Right atrium auricular region (tissue), 2 donors: ENCODE results near the gene SMYD3. TPM values are rescaled to one million over a fixed set of nuclear protein-coding genes. Genes with fewer than 3 reads are reported as not detected.

Source experiments
- DNase-seq: peaks from one replicate; pipeline ENCODE4 v3.0.0-alpha.2; 2019; ENCODE audit warnings: low spot score
- H3K27ac ChIP-seq, 2 donors: fragments of 200-600 bp; sonication (generic); 1 replicate in 1 of 2; 2 replicates in 1 of 2; pipeline ENCODE4 v1.5.1; 2016 to 2019
- H3K27me3 ChIP-seq, 2 donors: fragments of 200-600 bp; sonication (generic); one replicate each; pipeline versions ENCODE4 v1.5.1 to v1.6.0; 2017 to 2019
- H3K36me3 ChIP-seq: fragments of 200-600 bp; sonication (generic); one replicate; pipeline ENCODE4 v1.5.1; 2016
- H3K4me1 ChIP-seq, 2 donors: fragments of 200-600 bp; sonication (generic); one replicate each; pipeline versions ENCODE4 v1.5.1 to v1.6.0; 2017 to 2019
- H3K4me3 ChIP-seq, 2 donors: fragments of 200-600 bp; sonication (generic); 1 replicate in 1 of 2; 2 replicates in 1 of 2; pipeline ENCODE4 v1.5.1; 2017 to 2019; ENCODE audit warnings: mild to moderate bottlenecking in 1 of 2, moderate library complexity in 1 of 2
- H3K9me3 ChIP-seq, 2 donors: fragments of 200-600 bp; sonication (generic); one replicate each; pipeline ENCODE4 v1.5.1; 2019
- total RNA-seq, 2 donors: library from RNA; depleted of rRNA; stranded (reverse); fragments of >200 nt; gene quantifications; one replicate each; pipeline ENCODE4 v1.1.0, GENCODE V29; 2016
- TF ChIP-seq, protein P1 (sequence below), 2 donors: fragments of 200-600 bp; sonication (generic); IDR thresholded peaks; one replicate each; pipeline ENCODE4 v1.5.1; 2019; ENCODE audit warnings: antibody characterized with exemption in 2 of 2

Gene SMYD3
- total RNA-seq, 2 donors from 2014 or later: 7.9 to 8.5 TPM

DNA sequence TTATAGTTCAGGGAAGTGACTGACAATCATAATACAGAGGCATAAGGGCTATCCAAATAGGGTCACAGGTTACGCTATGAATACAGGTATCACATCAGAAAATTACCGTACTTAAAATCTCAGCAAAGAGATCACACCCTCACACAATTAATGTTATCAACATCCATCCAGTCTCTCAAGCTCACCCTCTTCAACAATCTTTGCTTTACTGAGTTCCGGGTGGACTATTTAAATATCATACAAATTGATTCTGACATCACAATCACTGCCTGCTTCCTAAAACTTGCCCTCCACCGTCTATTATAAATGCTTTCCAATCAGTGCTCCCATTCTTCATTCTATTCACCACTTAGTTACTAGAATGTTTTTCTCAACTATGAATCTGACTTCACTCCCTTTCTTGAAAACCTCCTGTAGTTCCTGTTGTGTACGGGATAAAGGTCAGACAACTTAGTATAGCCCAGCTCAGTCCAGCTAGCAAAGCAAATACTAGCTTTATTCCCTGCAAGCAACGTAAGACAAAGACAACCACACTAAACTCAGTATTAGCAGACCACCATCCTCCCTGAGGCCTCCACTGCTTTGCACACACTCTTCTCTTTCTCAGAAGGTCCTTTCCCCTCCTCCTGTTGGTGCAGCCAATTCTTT is 398.7 kb downstream of the SMYD3 start:
- Histone ChIP-seq H3K27ac (no peak overlapping the region), H3K36me3 (no peaks in the 10 kb centered on the region), H3K4me3 (no peak overlapping the region), H3K9me3 (no peaks in the 10 kb centered on the region), H3K4me1 (no peaks in the 10 kb centered on the region), H3K27me3 (no peaks in the 10 kb centered on the region)
- TF ChIP-seq, protein P1, sequence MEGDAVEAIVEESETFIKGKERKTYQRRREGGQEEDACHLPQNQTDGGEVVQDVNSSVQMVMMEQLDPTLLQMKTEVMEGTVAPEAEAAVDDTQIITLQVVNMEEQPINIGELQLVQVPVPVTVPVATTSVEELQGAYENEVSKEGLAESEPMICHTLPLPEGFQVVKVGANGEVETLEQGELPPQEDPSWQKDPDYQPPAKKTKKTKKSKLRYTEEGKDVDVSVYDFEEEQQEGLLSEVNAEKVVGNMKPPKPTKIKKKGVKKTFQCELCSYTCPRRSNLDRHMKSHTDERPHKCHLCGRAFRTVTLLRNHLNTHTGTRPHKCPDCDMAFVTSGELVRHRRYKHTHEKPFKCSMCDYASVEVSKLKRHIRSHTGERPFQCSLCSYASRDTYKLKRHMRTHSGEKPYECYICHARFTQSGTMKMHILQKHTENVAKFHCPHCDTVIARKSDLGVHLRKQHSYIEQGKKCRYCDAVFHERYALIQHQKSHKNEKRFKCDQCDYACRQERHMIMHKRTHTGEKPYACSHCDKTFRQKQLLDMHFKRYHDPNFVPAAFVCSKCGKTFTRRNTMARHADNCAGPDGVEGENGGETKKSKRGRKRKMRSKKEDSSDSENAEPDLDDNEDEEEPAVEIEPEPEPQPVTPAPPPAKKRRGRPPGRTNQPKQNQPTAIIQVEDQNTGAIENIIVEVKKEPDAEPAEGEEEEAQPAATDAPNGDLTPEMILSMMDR (IDR thresholded peaks at IDR 0.05): no peak
- DNase-seq: no peak

DNA sequence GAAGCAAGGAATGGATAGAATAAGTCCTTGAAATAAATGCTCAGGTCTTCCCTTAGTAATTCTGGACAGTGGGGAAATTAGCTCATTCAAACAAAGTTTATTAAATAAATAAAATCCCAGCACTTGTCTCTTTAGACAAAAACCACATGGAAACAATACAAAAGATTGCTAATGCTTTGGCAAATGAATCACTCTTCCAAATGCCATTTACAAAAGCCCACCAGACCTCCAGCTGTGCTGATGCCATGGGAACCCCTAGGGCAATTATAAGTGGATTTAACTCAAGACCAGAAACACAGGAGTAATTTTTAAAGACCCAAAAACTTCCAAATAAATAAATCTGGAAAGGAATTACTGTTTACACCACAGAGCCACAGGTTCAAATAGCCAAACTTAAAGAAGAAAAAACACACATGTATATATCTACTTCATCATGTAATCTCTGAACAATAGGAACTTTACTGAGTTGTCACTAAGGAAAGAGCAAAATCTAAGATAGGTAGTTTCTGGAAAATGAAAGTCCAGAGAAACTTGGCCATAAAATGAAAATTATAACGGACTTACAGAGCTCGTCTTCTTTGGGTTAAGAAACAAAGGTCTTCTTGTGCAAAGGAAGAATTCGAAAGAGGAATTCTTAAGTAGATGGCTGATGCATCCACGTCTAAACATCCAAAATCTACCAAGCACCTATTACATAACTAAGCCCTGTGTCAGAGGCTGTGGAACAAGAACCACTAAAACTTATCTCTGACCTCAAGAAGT is 399.4 kb downstream of the SMYD3 start:
- no peak for DNase-seq
- Histone ChIP-seq H3K36me3 (no peaks in the 10 kb centered on the region), H3K9me3 (no peaks in the 10 kb centered on the region), H3K27me3 (no peaks in the 10 kb centered on the region), H3K27ac (no peak overlapping the region), H3K4me1 (no peaks in the 10 kb centered on the region), H3K4me3 (no peak overlapping the region)
- TF ChIP-seq, protein P1 (IDR thresholded peaks at IDR 0.05): no peak

DNA sequence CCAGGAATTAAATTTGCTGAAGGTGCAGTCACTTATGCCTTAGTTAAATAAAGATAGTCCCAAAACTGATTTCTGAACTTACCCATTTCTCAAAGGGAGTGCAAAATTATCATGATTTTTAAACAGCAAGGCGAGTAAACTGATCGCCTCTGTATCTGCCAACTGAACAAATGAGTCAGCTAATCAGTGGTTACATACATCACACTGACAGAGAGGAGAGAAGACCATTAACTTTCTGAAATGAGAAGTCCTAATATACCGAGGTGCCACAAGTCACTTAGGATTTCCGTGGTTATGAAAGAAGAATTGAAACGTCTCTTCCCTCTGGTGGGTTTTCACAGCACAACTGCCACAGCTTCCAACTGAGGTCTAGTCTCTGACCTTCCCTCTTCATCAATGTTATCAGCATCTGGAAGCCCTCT is 400.7 kb downstream of the SMYD3 start:
- H3K4me3 ChIP-seq: no peak overlapping the region
- H3K27me3 ChIP-seq: no peaks in the 10 kb centered on the region
- TF ChIP-seq, protein P1 (IDR thresholded peaks at IDR 0.05): no peak
- no peaks in the 10 kb centered on the region for H3K36me3 ChIP-seq
- no peak overlapping the region for H3K27ac ChIP-seq
- no peak for DNase-seq
- no peaks in the 10 kb centered on the region for H3K4me1 ChIP-seq
- no peaks in the 10 kb centered on the region for H3K9me3 ChIP-seq

DNA sequence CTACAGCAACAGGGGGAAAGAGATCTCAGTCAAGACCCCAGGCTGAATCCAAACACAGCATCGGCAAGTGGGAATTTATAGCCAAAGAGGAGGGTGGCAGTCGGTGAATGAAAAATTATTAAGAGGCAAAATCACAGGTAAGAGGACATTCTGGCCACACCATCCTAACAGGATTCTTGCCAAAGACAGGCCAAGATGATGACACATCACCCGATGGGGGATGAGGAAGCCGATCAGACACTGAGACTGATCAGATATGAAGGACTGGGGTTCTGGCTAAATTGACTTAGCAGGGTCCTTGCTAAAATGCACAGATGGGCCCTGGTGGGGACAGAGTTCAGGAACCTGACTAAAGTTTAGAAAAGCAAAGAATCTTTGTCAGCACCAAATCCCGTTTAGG is 402.2 kb downstream of the SMYD3 start:
- H3K4me1 ChIP-seq: no peaks in the 10 kb centered on the region
- no peak overlapping the region for H3K4me3 ChIP-seq
- H3K36me3 ChIP-seq: no peaks in the 10 kb centered on the region
- H3K27me3 ChIP-seq: no peaks in the 10 kb centered on the region
- TF ChIP-seq, protein P1 (IDR thresholded peaks at IDR 0.05): no peak
- H3K27ac ChIP-seq: no peak overlapping the region
- no peak for DNase-seq
- no peaks in the 10 kb centered on the region for H3K9me3 ChIP-seq

DNA sequence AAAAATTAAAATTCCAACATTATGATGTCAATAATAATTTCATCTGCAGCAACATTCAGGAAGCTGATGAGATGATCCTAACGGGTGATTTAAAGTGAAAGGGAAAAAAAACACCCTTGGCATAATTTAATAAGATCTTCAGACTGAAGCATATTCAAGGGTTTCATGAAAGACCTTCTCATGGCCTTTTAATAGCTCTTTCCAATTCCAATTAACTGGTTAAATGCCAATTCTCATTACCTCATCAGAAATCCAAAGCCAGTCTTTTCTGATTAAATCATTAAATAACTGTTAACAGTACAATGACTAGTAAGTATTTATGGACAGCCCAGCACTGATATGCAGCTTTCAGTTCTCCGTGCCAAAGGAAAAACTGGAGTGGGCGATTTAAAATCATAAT is 407.5 kb downstream of the SMYD3 start:
- Histone ChIP-seq H3K4me3 (no peak overlapping the region), H3K9me3 (no peaks in the 10 kb centered on the region), H3K27me3 (no peaks in the 10 kb centered on the region), H3K4me1 (no peaks in the 10 kb centered on the region), H3K36me3 (no peaks in the 10 kb centered on the region), H3K27ac (no peak overlapping the region)
- TF ChIP-seq, protein P1 (IDR thresholded peaks at IDR 0.05): no peak
- no peak for DNase-seq
